Measurements from ENCODE around the gene PAM16. TPM values are rescaled to one million over a fixed set of nuclear protein-coding genes. Genes with fewer than 3 reads are reported as not detected.

PAM16 gene
- total and polyA plus RNA-seq, 2 experiments from 2014 or later, result 71.8 to 72.5 TPM

- TF ChIP-seq CTCF (IDR thresholded peaks at IDR 0.05; ENCODE audit: low read depth, low read length), result no peak
- DNase-seq (ENCODE audit: low read depth in 1 of 2, low spot score in 1 of 2), result no peak
- peaks cover 29% of the 10 kb centered on the region for H3K4me1 ChIP-seq (ENCODE audit: low read depth)
- H3K27me3 ChIP-seq, result no peaks in the 10 kb centered on the region
- H3K4me3 ChIP-seq, result no peak overlapping the region
- no peaks in the 10 kb centered on the region for H3K36me3 ChIP-seq
- H3K27ac ChIP-seq, result no peak overlapping the region
- no peaks in the 10 kb centered on the region for H3K9me3 ChIP-seq (ENCODE audit: low read depth)
These were observed 31.0 kb upstream of the PAM16 start for GRCh38 chr16:4381935-4382794.

GRCh38 chr16:4381072-4381934 is 30.2 kb upstream of the PAM16 start:
- Histone ChIP-seq H3K36me3 (no peaks in the 10 kb centered on the region), H3K9me3 (ENCODE audit: low read depth) (no peaks in the 10 kb centered on the region), H3K27me3 (no peaks in the 10 kb centered on the region), H3K27ac (no peak overlapping the region), H3K4me3 (no peak overlapping the region), H3K4me1 (ENCODE audit: low read depth) (peaks cover 29% of the 10 kb centered on the region)
- TF ChIP-seq CTCF (IDR thresholded peaks at IDR 0.05; ENCODE audit: low read depth, low read length), result no peak
- DNase-seq (ENCODE audit: low read depth in 1 of 2, low spot score in 1 of 2), result no peak

- H3K27ac ChIP-seq, result peak overlapping the region; percentile 50
- no peak for TF ChIP-seq CTCF (IDR thresholded peaks at IDR 0.05; ENCODE audit: low read depth, low read length)
- H3K36me3 ChIP-seq, result no peaks in the 10 kb centered on the region
- no peak overlapping the region for H3K4me3 ChIP-seq
- H3K9me3 ChIP-seq (ENCODE audit: low read depth), result no peaks in the 10 kb centered on the region
- DNase-seq (ENCODE audit: low read depth in 1 of 2, low spot score in 1 of 2), result no peak
- peaks cover 29% of the 10 kb centered on the region for H3K4me1 ChIP-seq (ENCODE audit: low read depth)
- H3K27me3 ChIP-seq, result no peaks in the 10 kb centered on the region
These were observed 29.3 kb upstream of the PAM16 start for GRCh38 chr16:4380119-4381063.

GRCh38 chr16:4378999-4379690 is 28.0 kb upstream of the PAM16 start:
- no peaks in the 10 kb centered on the region for H3K27me3 ChIP-seq
- no peak overlapping the region for H3K4me3 ChIP-seq
- peak overlapping the region; percentile 34 for H3K27ac ChIP-seq
- peaks cover 36% of the 10 kb centered on the region for H3K4me1 ChIP-seq (ENCODE audit: low read depth)
- TF ChIP-seq CTCF (IDR thresholded peaks at IDR 0.05; ENCODE audit: low read depth, low read length), result no peak
- H3K9me3 ChIP-seq (ENCODE audit: low read depth), result no peaks in the 10 kb centered on the region
- no peaks in the 10 kb centered on the region for H3K36me3 ChIP-seq
- DNase-seq (ENCODE audit: low read depth in 1 of 2, low spot score in 1 of 2), result no peak
